ENCODE measurements around the gene ZNF705A. TPM values are rescaled to one million over a fixed set of nuclear protein-coding genes. Genes with fewer than 3 reads are reported as not detected.
"Not testable (repeated sequence)": the region's sequence is repeated elsewhere in the genome, so short reads cannot be mapped to it uniquely, and the experiment has no call there.

Gene ZNF705A
- total and polyA plus RNA-seq, 8 donors = 0.06 to 0.39 (median 0.06) TPM; not detected in 5

- H3K36me3 ChIP-seq; H3K9me3 ChIP-seq; intact Hi-C loops (cut with DNase I); H3K27me3 ChIP-seq; H3K4me1 ChIP-seq: not testable (repeated sequence)
- DNase-seq (peak; percentile 51 to 95 (median 82)), ATAC-seq (peak; percentile 50)
- TF ChIP-seq, protein P1, sequence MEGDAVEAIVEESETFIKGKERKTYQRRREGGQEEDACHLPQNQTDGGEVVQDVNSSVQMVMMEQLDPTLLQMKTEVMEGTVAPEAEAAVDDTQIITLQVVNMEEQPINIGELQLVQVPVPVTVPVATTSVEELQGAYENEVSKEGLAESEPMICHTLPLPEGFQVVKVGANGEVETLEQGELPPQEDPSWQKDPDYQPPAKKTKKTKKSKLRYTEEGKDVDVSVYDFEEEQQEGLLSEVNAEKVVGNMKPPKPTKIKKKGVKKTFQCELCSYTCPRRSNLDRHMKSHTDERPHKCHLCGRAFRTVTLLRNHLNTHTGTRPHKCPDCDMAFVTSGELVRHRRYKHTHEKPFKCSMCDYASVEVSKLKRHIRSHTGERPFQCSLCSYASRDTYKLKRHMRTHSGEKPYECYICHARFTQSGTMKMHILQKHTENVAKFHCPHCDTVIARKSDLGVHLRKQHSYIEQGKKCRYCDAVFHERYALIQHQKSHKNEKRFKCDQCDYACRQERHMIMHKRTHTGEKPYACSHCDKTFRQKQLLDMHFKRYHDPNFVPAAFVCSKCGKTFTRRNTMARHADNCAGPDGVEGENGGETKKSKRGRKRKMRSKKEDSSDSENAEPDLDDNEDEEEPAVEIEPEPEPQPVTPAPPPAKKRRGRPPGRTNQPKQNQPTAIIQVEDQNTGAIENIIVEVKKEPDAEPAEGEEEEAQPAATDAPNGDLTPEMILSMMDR (IDR thresholded peaks at IDR 0.05) = peak; percentile 51 to 81
- H3K4me3 ChIP-seq = peak overlapping the region; percentile 60 to 64
- H3K27ac ChIP-seq = peak overlapping the region; percentile 75
Observed at GRCh38 chr12:8179989-8180585, 23.3 kb downstream of the ZNF705A start.

GRCh38 chr12:8181271-8181670 is 24.5 kb downstream of the ZNF705A start:
- H3K9me3 ChIP-seq; H3K27me3 ChIP-seq; DNase-seq; H3K4me3 ChIP-seq; intact Hi-C loops (cut with DNase I); ATAC-seq; H3K4me1 ChIP-seq; H3K27ac ChIP-seq; H3K36me3 ChIP-seq: not testable (repeated sequence)

- H3K27ac ChIP-seq; H3K36me3 ChIP-seq; H3K4me1 ChIP-seq; intact Hi-C loops (cut with DNase I); H3K9me3 ChIP-seq; DNase-seq; ATAC-seq; H3K27me3 ChIP-seq; H3K4me3 ChIP-seq: not testable (repeated sequence)
Observed at GRCh38 chr12:8182923-8183322, 26.1 kb downstream of the ZNF705A start.

DNA sequence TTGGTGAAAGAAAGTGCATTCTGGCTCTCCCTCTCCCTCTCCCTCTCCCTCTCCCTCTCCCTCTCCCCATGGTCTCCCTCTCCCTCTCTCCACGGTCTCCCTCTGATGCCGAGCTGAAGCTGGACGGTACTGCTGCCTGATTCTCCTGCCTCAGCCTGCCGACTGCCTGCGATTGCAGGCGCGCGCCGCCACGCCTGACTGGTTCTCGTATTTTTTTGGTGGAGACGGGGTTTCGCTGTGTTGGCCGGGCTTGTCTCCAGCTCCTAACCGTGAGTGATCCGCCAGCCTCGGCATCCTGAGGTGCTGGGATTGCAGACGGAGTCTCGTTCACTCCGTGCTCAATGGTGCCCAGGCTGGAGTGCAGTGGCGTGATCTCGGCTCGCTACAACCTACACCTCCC is 26.5 kb downstream of the ZNF705A start:
- ATAC-seq; intact Hi-C loops (cut with DNase I); H3K36me3 ChIP-seq; H3K27me3 ChIP-seq; H3K4me3 ChIP-seq; H3K9me3 ChIP-seq; H3K4me1 ChIP-seq; H3K27ac ChIP-seq: not testable (repeated sequence)
- DNase-seq = peak in 1 of 4 donors; percentile 17

GRCh38 chr12:8184206-8184605 is 27.4 kb downstream of the ZNF705A start:
- H3K4me3 ChIP-seq; H3K9me3 ChIP-seq; ATAC-seq; intact Hi-C loops (cut with DNase I); H3K27ac ChIP-seq; H3K27me3 ChIP-seq; H3K4me1 ChIP-seq; H3K36me3 ChIP-seq: not testable (repeated sequence)
- DNase-seq = peak in 1 of 4 donors; percentile 76

- H3K27ac ChIP-seq; H3K4me3 ChIP-seq; H3K27me3 ChIP-seq; ATAC-seq; DNase-seq; H3K9me3 ChIP-seq; H3K36me3 ChIP-seq; H3K4me1 ChIP-seq; intact Hi-C loops (cut with DNase I): not testable (repeated sequence)
Observed at GRCh38 chr12:8188088-8188487, 31.3 kb downstream of the ZNF705A start.

GRCh38 chr12:8197685-8198308 is 41.0 kb downstream of the ZNF705A start:
- DNase-seq; H3K4me3 ChIP-seq; H3K36me3 ChIP-seq; ATAC-seq; intact Hi-C loops (cut with DNase I); H3K4me1 ChIP-seq; H3K27me3 ChIP-seq; H3K9me3 ChIP-seq; H3K27ac ChIP-seq: not testable (repeated sequence)

DNA sequence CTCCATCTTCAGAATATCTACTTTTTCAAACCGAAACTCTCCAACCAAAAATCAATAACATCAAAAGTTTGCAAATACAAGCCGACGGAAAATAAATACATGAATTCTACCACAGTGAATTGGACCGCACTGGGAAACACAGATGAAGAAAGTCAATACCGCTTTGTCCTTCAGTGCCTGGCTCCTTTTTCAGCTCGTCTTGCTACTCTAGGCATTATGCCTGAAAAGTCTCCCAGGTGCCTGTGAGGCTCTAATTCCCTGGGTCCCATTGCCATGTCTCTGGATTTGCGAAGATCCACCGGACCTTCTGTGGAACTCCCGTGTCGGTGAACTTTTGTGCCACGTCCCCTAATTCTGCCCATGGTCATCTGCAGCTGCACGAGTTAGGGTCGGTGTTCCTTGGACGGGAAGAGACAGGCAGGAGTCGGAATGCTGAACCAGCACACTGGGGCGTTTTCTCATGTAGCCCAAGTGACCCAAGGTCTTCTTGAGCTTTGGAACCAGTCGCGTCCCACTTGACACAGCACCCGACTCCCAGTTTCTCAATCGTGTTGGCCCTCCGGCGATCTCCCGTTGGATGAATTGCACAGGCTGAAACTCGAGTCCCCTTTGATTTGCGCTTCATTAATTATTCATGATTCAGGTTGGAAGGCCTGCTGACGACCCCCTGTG is 62.0 kb downstream of the ZNF705A start:
- ATAC-seq; H3K4me1 ChIP-seq; H3K27me3 ChIP-seq; H3K4me3 ChIP-seq; H3K27ac ChIP-seq; H3K9me3 ChIP-seq; DNase-seq; intact Hi-C loops (cut with DNase I); H3K36me3 ChIP-seq: not testable (repeated sequence)

GRCh38 chr12:8221375-8221774 is 64.6 kb downstream of the ZNF705A start:
- H3K27ac ChIP-seq; intact Hi-C loops (cut with DNase I); H3K9me3 ChIP-seq; H3K4me3 ChIP-seq; H3K36me3 ChIP-seq; H3K27me3 ChIP-seq; ATAC-seq; H3K4me1 ChIP-seq: not testable (repeated sequence)
- peak in 1 of 4 donors; percentile 31 for DNase-seq

DNA sequence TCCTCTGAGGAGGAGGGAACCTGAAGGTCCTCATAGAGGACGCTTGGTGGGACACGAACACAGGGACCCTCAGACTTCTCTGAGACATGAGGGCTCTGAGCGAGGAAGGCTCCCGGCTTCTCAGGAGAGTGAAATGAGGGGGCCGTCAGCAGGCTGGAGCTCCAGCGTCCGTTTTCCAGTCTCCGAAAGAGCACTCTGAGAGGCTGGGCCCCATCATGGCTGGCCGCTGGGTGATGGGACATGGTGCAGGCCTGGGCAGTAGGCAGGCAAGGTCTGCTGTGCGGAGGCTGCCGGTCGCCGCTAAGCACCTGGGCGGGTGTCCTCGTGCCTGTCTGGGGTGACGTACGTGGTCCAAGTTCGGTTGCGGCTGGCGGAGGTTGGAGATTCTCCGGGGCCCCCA is 65.0 kb downstream of the ZNF705A start:
- H3K27ac ChIP-seq; ATAC-seq; H3K27me3 ChIP-seq; H3K9me3 ChIP-seq; H3K4me1 ChIP-seq; DNase-seq; H3K36me3 ChIP-seq; intact Hi-C loops (cut with DNase I); H3K4me3 ChIP-seq: not testable (repeated sequence)

DNA sequence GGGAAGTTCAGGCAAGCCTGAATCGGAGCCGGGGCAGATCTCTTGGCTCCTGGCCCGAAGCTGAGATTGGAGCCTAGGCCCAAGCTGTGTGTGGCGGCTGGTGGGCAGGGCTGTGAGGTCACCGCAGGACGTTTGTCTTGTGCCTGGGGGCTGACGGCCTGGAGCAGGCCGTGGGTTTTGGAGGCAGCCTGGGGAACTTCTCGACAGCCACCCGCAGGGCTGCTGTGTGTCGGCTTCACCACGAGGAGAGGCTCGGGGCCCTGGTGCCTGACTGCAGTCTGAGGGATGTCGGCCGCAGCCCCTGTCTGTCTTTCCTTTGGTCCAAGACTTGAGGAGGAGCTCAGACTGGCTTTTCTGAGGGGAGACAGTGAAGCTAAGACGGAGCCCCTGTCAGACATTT is 65.5 kb downstream of the ZNF705A start:
- H3K27ac ChIP-seq; intact Hi-C loops (cut with DNase I); DNase-seq; H3K9me3 ChIP-seq; H3K4me3 ChIP-seq; H3K36me3 ChIP-seq; H3K27me3 ChIP-seq; ATAC-seq; H3K4me1 ChIP-seq: not testable (repeated sequence)

DNA sequence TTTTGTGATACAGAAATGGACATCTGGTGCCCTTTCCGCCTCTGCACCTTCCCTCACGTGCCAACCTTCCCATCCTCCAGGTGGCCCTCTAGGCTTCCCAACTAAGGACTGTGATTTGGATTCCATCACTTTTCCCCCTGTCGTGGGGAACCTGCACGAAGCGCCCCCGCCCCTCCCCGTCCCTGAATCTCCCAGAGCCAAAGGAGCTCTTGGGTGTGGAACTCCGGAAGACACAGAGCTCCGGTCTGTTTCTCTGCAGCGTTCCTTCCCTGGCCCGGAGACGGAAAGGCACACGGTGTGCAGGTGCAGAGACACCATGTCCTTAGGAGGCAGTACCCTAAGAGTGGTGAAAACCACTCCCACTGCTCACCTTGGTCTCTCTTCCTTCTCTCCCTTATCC is 66.8 kb downstream of the ZNF705A start:
- H3K27ac ChIP-seq; ATAC-seq; DNase-seq; H3K9me3 ChIP-seq; H3K4me1 ChIP-seq; H3K27me3 ChIP-seq; intact Hi-C loops (cut with DNase I); H3K36me3 ChIP-seq; H3K4me3 ChIP-seq: not testable (repeated sequence)
